ENCODE data around the gene SPATA3.

Gene SPATA3

DNA sequence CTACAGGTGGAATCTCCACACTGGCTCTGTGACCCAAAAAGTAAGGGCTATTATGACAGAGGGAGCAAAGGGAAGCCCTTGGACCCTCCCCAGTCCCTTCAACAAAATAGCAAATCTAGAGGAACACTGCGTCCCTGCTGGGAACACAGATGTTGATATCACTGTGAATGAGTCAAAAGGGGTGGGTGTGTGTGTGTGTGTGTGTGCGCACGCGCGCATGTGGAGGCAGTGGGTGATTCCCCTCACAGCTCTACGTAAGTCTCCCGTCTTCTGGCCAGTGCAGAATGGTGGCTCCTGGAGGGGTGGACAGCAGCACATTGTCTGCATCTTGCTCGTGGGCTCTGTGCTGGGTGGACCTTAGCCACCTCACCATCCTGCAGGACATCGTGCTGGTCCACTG, 33.6 kb downstream of the SPATA3 start:
- DNase-seq (ENCODE audit: low spot score), result no peak

- no peak for DNase-seq (ENCODE audit: low spot score)
These were observed 34.8 kb downstream of the SPATA3 start for GRCh38 chr2:231030725-231031124.

GRCh38 chr2:231032575-231033140, 36.7 kb downstream of the SPATA3 start:
- no peak for DNase-seq (ENCODE audit: low spot score)

GRCh38 chr2:231033147-231034132, 37.5 kb downstream of the SPATA3 start:
- DNase-seq (ENCODE audit: low spot score), result no peak

DNA sequence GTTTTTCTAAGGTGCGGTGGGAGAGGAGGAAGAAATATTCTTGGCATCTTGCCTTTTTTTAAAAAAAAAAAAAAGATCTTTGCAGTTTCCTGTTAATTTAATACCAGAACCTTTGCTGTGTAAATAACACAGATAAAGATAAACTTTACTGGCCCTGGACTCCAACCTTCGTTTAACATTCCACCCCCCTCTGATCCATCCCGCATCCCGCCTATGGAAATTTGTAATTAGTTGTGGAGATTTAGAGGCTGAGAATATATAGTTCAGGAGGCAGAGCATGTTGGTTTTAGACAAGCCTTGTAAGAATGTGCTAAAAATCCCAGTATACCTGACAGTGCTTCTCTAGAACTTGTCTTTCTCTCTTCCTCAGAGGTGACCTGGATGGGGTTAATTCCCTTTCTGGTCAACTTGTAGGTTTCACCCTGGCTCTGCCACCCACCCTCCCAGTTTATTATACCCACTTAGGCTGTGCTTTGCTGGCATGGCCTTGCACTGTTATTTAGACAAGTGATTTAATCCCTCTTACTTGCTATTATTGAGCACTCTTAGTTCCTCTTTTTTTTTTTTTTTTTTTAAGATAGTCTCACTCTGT, 38.5 kb downstream of the SPATA3 start:
- DNase-seq (ENCODE audit: low spot score), result no peak

GRCh38 chr2:231036131-231036530, 40.2 kb downstream of the SPATA3 start:
- DNase-seq (ENCODE audit: low spot score), result no peak

- no peak for DNase-seq (ENCODE audit: low spot score)
These were observed 40.7 kb downstream of the SPATA3 start for GRCh38 chr2:231036578-231037106.

- DNase-seq (ENCODE audit: low spot score), result peak; percentile 39
These were observed 41.3 kb downstream of the SPATA3 start, which contains the start of gene C2orf72 for GRCh38 chr2:231037202-231037730. Gene C2orf72 (plus strand): TSS chr2:231037523. CDS start chr2:231037566, 43 bp downstream.

GRCh38 chr2:231037731-231038482, 42.0 kb downstream of the SPATA3 start:
- DNase-seq (ENCODE audit: low spot score), result peak; percentile 51

GRCh38 chr2:231038483-231039293, 42.8 kb downstream of the SPATA3 start:
- DNase-seq (ENCODE audit: low spot score), result no peak

- DNase-seq (ENCODE audit: low spot score), result no peak
These were observed 43.4 kb downstream of the SPATA3 start for GRCh38 chr2:231039294-231039664.

DNA sequence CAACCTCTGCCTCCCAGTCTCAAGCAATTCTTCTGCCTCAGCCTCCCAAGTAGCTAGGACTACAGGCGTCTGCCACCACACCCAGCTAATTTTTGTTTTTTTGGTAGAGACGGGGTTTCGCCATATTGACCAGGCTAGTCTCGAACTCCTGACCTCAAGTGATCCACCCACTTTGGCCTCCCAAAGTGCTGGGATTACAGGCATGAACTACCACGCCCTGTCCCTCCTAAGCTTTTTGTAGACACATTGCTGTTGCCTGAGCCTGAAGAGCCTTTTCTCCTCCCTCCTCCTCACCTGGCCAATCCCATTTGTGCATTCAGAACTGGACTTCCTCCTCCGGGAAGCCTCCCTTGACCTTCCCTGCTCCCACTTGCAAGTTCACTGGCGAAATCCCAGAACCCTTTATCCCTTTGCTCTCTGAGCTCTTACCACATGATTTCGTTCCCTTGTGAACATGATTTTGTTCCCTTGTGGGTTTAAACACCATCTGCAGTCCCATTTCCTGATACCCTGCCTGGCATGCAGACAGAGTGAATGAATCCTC, 44.0 kb downstream of the SPATA3 start:
- DNase-seq (ENCODE audit: low spot score), result no peak

- peak; percentile 36 for DNase-seq (ENCODE audit: low spot score)
These were observed 45.3 kb downstream of the SPATA3 start for GRCh38 chr2:231041061-231041689.

DNA sequence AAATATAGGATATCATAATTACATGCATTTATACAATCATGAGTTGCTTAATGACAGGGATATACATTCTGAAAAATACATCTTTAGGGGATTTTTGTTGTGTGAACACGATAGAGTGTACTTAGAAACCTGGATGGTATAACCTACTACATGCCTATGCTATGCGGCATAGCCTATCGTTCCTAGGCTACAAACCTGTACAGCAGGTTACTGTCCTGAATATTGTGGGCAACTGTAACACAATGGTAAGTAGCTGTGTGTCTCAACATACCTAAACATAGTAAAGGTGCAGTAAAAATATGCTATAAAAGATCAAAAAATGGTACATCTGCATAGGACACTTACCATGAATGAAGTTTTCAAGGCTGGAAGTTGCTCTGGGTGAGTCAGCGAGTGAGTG, 47.9 kb downstream of the SPATA3 start:
- DNase-seq (ENCODE audit: low spot score), result no peak

DNA sequence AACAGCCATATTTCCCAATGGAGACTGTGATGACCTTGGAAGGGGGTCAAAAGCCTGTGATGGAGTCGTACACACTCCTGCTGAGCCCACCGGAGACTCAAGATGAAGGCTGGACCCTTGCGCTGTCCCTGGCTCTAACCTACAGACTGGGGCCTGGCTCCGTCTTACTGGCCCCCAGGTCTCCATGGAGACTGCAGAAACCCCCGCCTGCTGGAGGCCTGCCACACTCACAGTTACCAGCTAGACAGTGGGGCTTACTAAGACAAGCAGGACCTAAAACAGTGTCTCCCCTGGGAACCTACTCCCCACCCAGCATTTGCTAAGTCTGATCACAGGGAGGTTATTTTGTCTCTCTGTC, 51.0 kb downstream of the SPATA3 start:
- no peak for DNase-seq (ENCODE audit: low spot score)

DNA sequence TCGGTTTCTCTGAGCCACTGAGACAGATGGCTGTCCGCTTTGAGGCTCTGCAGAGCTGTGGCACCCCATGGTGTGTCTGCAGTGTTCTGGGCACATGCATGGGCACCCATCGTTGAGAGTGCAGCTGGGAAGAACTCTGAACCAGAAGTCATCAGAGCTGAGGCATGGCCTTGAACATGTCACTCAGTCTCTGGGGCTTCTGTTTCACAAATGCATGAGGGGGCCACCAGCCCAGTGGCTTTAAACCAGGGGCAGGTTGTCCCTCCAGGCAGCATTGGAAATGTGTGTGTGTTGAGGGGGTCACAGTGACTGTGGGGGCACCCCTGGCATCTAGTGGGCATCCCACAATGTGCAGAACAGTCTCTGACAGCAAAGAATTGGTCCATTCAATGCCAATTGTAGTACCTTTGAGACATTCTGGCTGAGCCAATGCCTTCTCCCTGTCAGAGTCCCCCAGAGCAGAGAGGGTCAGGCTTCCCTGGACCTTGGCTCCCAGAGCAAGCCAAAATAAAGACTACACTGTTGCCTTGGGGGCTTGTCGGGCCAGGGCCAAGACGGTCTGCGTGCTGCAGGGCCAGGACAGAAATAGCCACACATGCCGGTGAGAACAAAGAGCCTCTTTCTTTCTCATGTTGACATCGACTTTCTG, 51.5 kb downstream of the SPATA3 start:
- no peak for DNase-seq (ENCODE audit: low spot score)

DNA sequence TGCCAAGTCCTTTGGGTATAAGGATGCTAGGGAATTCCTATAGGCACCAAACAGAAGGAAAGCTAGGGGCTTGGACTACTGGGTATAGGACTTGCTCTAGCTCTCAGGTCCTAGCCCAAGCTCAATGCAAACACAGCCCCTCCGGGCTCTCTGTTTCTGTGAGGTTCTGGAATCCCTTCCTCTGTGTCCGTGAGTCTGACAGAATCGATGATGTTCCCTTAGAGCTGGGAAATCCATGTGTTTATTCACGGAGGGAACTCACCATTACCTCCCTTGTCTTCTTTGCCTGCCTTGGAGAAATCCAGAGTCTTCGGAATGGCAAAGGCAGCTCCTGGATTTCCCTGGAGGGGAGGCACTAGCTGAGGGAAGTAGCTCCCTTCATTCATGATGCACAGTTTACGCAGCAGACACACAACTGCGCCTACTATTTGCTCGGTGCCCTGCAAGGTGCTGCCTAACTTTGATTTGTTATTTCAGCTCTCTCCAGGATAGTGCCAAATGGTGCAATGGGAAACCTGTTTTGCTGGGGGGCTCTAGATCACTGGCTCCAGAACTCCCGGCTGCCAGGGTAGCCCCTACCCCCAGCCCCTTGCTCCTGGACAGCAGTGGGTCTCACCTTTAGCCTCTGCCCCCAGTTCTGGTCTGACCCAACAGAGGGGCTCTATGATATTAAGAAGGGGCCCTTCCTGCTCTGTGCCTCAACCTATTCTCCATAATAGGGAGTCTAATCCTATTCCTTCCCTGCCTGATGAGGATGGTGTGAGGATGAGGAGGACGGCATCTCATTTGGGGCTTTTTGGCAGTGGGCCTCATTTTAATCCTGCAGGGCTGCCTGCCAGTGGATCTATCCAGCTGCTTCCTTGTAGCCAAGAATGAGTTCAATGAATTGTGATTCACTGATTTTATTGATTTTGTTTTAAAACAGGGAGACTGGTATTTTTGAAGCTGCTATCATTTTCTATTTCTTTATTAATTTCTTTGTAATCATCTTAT, 52.3 kb downstream of the SPATA3 start:
- DNase-seq (ENCODE audit: low spot score), result no peak

DNA sequence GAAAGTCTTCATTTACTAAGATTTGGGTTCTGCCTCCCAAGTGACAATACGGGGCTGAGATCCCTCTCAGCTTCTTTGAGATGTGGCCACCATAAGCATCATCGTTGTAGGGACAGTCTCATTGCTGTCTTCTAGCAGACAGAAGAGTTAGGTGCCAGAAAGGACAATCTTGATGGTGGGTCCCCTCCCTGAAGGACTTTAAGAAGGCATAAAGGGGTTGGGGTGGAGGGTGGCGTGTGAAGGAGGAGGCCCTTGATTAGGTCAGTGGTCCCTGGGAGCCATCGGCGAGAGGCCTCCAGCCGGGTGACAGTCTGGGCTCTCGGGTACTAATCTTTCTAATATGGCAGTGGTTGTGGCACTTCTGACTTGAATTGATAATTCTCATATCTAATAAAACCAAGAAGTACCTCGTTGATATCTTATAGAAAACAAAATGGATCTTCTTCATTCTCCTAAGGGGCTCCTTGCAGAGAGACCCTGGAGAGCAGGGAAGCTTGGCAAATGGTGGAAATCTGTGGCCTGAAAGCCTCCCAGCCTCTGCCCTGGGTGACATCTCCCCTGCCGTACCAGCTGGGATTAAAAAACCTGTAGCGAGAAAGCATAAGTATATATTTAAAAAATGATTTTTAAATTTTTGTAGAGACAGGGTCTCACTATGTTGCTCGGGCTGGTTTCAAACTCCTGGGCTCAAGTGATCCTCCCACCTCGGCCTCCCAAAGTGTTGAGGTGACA, 53.5 kb downstream of the SPATA3 start:
- no peak for DNase-seq (ENCODE audit: low spot score)
